Measurements from ENCODE around the gene NUAK1.

The NUAK1 gene

DNA sequence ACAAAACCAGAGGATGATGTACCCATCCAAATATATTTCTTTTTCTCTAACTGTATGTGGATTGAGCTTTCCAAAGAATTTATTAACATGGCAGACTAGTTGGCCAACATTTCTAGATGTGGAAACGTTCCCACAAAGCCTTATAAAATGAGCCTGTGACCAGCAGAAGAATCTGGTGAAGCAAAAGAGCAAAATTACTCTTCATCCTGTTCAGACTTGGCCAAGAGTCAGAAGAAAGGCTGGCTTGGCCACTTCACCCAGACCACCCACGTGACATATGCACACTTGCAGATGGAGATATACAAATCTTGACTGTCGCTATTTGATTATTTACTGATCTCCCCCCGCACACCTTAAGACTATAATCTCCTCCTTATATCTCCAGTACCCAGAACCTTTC, 96.7 kb downstream of the NUAK1 start:
- Histone ChIP-seq H3K9me3 (ENCODE audit: insufficient read depth, low read length) (no peaks in the 10 kb centered on the region), H2AFZ (ENCODE audit: low read depth, low read length, severe bottlenecking) (no peak overlapping the region), H3K4me2 (ENCODE audit: low read depth, low read length, poor library complexity, severe bottlenecking) (no peak overlapping the region), H3K9ac (ENCODE audit: low read length) (no peak overlapping the region), H3F3A (ENCODE audit: insufficient read depth) (no peaks in the 10 kb centered on the region), H3K9me2 (replicated peaks; ENCODE audit: insufficient read depth, low read length) (no peaks in the 10 kb centered on the region), H3K27me3 (ENCODE audit: low read length) (no peaks in the 10 kb centered on the region), H3K79me2 (ENCODE audit: insufficient read depth, low read length) (no peaks in the 10 kb centered on the region), H3K4me3 (ENCODE audit: insufficient read depth, low read length, poor library complexity, severe bottlenecking) (no peak overlapping the region), H3K36me3 (ENCODE audit: low read length) (no peaks in the 10 kb centered on the region), H4K20me1 (ENCODE audit: low read depth, low read length) (no peaks in the 10 kb centered on the region), H3K27ac (ENCODE audit: low read depth, low read length) (no peak overlapping the region)
- TF ChIP-seq, protein P1, sequence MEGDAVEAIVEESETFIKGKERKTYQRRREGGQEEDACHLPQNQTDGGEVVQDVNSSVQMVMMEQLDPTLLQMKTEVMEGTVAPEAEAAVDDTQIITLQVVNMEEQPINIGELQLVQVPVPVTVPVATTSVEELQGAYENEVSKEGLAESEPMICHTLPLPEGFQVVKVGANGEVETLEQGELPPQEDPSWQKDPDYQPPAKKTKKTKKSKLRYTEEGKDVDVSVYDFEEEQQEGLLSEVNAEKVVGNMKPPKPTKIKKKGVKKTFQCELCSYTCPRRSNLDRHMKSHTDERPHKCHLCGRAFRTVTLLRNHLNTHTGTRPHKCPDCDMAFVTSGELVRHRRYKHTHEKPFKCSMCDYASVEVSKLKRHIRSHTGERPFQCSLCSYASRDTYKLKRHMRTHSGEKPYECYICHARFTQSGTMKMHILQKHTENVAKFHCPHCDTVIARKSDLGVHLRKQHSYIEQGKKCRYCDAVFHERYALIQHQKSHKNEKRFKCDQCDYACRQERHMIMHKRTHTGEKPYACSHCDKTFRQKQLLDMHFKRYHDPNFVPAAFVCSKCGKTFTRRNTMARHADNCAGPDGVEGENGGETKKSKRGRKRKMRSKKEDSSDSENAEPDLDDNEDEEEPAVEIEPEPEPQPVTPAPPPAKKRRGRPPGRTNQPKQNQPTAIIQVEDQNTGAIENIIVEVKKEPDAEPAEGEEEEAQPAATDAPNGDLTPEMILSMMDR (IDR thresholded peaks at IDR 0.05; ENCODE audit: insufficient read depth, low read length, poor library complexity, severe bottlenecking), result no peak
- TF ChIP-seq EZH2phosphoT487 (conservative IDR thresholded peaks at IDR 0.05; ENCODE audit: low read length), result no peak

DNA sequence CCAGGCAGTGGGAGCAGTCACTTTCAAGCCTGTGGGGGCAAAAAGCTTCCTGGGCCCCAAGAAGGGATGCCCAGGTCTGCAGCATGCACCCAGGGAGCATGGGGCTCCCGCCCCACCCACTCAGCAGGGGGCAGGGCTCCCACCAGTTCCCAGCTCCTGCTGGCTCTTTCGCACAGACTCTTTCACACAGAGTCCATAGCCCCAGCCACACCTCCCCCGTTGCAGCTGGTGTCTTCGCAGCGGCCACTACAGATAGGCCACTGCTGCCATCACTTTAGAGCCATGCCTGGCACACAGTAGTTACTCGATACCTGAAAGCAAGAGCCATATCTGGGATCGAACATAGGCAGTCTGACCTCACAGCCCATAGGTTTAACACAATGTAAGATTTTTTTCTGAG, 98.2 kb downstream of the NUAK1 start:
- Histone ChIP-seq H2AFZ (ENCODE audit: low read depth, low read length, severe bottlenecking) (no peak overlapping the region), H3K36me3 (ENCODE audit: low read length) (no peaks in the 10 kb centered on the region), H3K79me2 (ENCODE audit: insufficient read depth, low read length) (no peaks in the 10 kb centered on the region), H3K9me3 (ENCODE audit: insufficient read depth, low read length) (no peaks in the 10 kb centered on the region), H3K9ac (ENCODE audit: low read length) (no peak overlapping the region), H3K4me2 (ENCODE audit: low read depth, low read length, poor library complexity, severe bottlenecking) (no peak overlapping the region), H4K20me1 (ENCODE audit: low read depth, low read length) (no peaks in the 10 kb centered on the region), H3F3A (ENCODE audit: insufficient read depth) (no peaks in the 10 kb centered on the region), H3K27me3 (ENCODE audit: low read length) (no peaks in the 10 kb centered on the region), H3K27ac (ENCODE audit: low read depth, low read length) (no peak overlapping the region), H3K4me3 (ENCODE audit: insufficient read depth, low read length, poor library complexity, severe bottlenecking) (no peak overlapping the region), H3K9me2 (replicated peaks; ENCODE audit: insufficient read depth, low read length) (no peaks in the 10 kb centered on the region)
- TF ChIP-seq, protein P1 (IDR thresholded peaks at IDR 0.05; ENCODE audit: insufficient read depth, low read length, poor library complexity, severe bottlenecking), result no peak
- no peak for TF ChIP-seq EZH2phosphoT487 (conservative IDR thresholded peaks at IDR 0.05; ENCODE audit: low read length)

DNA sequence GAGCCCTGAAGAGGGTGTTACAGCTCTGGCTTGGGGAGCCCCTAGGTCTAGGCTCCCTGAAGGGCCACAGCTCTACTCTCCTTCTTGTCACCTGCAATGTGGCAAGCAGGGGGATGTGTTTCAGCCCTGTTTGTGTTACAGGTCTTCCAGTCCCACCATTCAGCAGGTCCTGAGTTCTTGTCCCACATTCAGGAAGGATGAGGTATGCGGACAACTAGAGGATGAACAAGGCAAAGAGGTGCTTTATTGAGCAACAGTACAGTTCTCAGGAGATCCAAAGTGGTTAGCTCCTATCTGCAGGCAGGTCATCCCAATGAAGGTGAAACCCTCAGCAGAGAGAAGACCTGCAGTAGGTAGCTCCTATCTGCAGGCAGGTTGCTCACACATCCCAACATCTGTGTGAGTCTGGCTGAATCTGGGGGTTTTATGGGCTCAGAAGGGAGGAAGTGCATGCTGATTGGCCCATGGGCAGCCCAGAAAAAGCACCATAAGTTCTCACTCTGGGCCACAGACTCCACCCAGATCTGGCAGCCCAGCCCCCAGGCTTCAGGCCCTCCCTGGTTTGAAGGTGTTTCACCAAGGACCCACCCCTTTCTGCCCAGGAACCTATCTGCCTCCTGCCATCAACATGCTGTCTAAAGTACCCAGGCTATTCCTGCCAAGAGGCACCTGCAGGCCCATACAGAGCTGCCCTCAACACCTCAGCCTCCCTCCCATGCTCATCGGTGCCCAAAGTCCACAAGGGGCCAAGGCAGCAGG, 98.9 kb downstream of the NUAK1 start:
- TF ChIP-seq EZH2phosphoT487 (conservative IDR thresholded peaks at IDR 0.05; ENCODE audit: low read length), result no peak
- TF ChIP-seq, protein P1 (IDR thresholded peaks at IDR 0.05; ENCODE audit: insufficient read depth, low read length, poor library complexity, severe bottlenecking), result no peak
- no peaks in the 10 kb centered on the region for H3K27me3 ChIP-seq (ENCODE audit: low read length)

More for the DNA sequence above, 98.9 kb downstream of the NUAK1 start:
- Histone ChIP-seq H3K4me2 (ENCODE audit: low read depth, low read length, poor library complexity, severe bottlenecking) (no peak overlapping the region), H3K27ac (ENCODE audit: low read depth, low read length) (no peak overlapping the region), H2AFZ (ENCODE audit: low read depth, low read length, severe bottlenecking) (no peak overlapping the region), H3K4me3 (ENCODE audit: insufficient read depth, low read length, poor library complexity, severe bottlenecking) (no peak overlapping the region), H3F3A (ENCODE audit: insufficient read depth) (no peaks in the 10 kb centered on the region), H3K79me2 (ENCODE audit: insufficient read depth, low read length) (no peaks in the 10 kb centered on the region), H3K9ac (ENCODE audit: low read length) (no peak overlapping the region), H3K9me2 (replicated peaks; ENCODE audit: insufficient read depth, low read length) (no peaks in the 10 kb centered on the region), H3K9me3 (ENCODE audit: insufficient read depth, low read length) (no peaks in the 10 kb centered on the region), H4K20me1 (ENCODE audit: low read depth, low read length) (no peaks in the 10 kb centered on the region), H3K36me3 (ENCODE audit: low read length) (no peaks in the 10 kb centered on the region)

Measured in SU-DHL-6 (cell line).